Mucosa of descending colon (tissue), 3 donors: ENCODE results near the gene MORF4L1. TPM values are rescaled to one million over a fixed set of nuclear protein-coding genes. Genes with fewer than 3 reads are reported as not detected.
"Not testable (repeated sequence)": the region's sequence is repeated elsewhere in the genome, so short reads cannot be mapped to it uniquely, and the experiment has no call there.

ENCODE experiments used
- ATAC-seq: fragments of 200-7000 bp; cut with Tn5 transposase; one replicate; pipeline ENCODE4 v1.9.1; 2020; ENCODE audit warnings: mild to moderate bottlenecking, moderate library complexity
- DNase-seq, 3 donors: peaks; one replicate each; pipeline ENCODE4 v3.0.0-alpha.2; 2020
- H3K36me3 ChIP-seq: fragments of 200-600 bp; one replicate; pipeline ENCODE4 v1.8.0; 2021; ENCODE audit warnings: low read depth, mild to moderate bottlenecking
- H3K4me1 ChIP-seq: fragments of 200-600 bp; one replicate; pipeline ENCODE4 v1.8.0; 2021; ENCODE audit warnings: low read depth, mild to moderate bottlenecking
- H3K4me3 ChIP-seq: fragments of 200-600 bp; one replicate; pipeline ENCODE4 v1.8.0; 2021; ENCODE audit warnings: mild to moderate bottlenecking
- H3K9me3 ChIP-seq: fragments of 200-600 bp; one replicate; pipeline ENCODE4 v1.8.0; 2021; ENCODE audit warnings: mild to moderate bottlenecking
- CTCF ChIP-seq: fragments of 200-600 bp; IDR thresholded peaks from one replicate; pipeline ENCODE4 v1.8.0; 2022; ENCODE audit warnings: antibody characterized with exemption, mild to moderate bottlenecking
- intact Hi-C, 2 donors: fragments of 100-400 bp; cut with DNase I in 1 of 2; cut with micrococcal nuclease in 1 of 2; formaldehyde crosslinking; loops; one replicate each; pipeline versions ENCODE4 v1.11.0 to v1.11.1; 2022; cut with DNase I, micrococcal nuclease
- total RNA-seq, 3 donors: library from RNA; stranded (reverse); fragmentation: NEBNext Ultra II Directional in 2 of 3; extraction: Animal tissue kit (Norgen Biotek cat#: 25700) in 2 of 3; gene quantifications; one replicate each; pipeline versions ENCODE4 v1.2.1 to v1.2.4, GENCODE V29; 2021 to 2023
- donor health status: DM: no; HTN: no; CAD: no; lungs with moderate emphysema.
- donor health status: DM: no; HTN: no; CAD: no.
- donor health status: DM: no; HTN: yes; CAD: no.

The MORF4L1 gene
- total RNA-seq, 3 donors from 2014 or later = 151 to 307 (median 188) TPM

GRCh38 chr15:78841891-78842290 lies 30.8 kb upstream of the MORF4L1 start:
- intact Hi-C loops = no loop called here
- no peak for ATAC-seq
- Histone ChIP-seq H3K36me3 (no peaks in the 10 kb centered on the region), H3K9me3 (no peaks in the 10 kb centered on the region), H3K4me3 (no peak overlapping the region), H3K4me1 (no peaks in the 10 kb centered on the region)
- no peak for TF ChIP-seq CTCF
- no peak for DNase-seq

GRCh38 chr15:78842519-78842918 lies 30.2 kb upstream of the MORF4L1 start:
- intact Hi-C loops = no loop called here
- no peak overlapping the region for H3K4me3 ChIP-seq
- no peaks in the 10 kb centered on the region for H3K36me3 ChIP-seq
- H3K9me3 ChIP-seq = no peaks in the 10 kb centered on the region
- no peak for ATAC-seq
- no peak for DNase-seq
- TF ChIP-seq CTCF = no peak
- no peaks in the 10 kb centered on the region for H3K4me1 ChIP-seq

GRCh38 chr15:78846906-78847305 lies 25.8 kb upstream of the MORF4L1 start:
- ATAC-seq, intact Hi-C loops, H3K9me3 ChIP-seq, H3K36me3 ChIP-seq, H3K4me3 ChIP-seq, H3K4me1 ChIP-seq, DNase-seq: not testable (repeated sequence)

- ATAC-seq, H3K9me3 ChIP-seq, H3K36me3 ChIP-seq, H3K4me3 ChIP-seq, intact Hi-C loops, H3K4me1 ChIP-seq, DNase-seq: not testable (repeated sequence)
These were observed 25.2 kb upstream of the MORF4L1 start for GRCh38 chr15:78847387-78847906.

- TF ChIP-seq CTCF = no peak
- Histone ChIP-seq H3K9me3 (no peaks in the 10 kb centered on the region), H3K4me3 (no peak overlapping the region), H3K36me3 (no peaks in the 10 kb centered on the region), H3K4me1 (no peaks in the 10 kb centered on the region)
- DNase-seq (no peak), ATAC-seq (no peak)
- intact Hi-C loops = no loop called here
These were observed 22.3 kb upstream of the MORF4L1 start for GRCh38 chr15:78850352-78850751.

GRCh38 chr15:78850941-78851755 lies 21.5 kb upstream of the MORF4L1 start:
- H3K9me3 ChIP-seq = no peaks in the 10 kb centered on the region
- H3K36me3 ChIP-seq = no peaks in the 10 kb centered on the region
- no peak for DNase-seq
- no peak for TF ChIP-seq CTCF
- intact Hi-C loops = no loop called here
- H3K4me3 ChIP-seq = no peak overlapping the region
- ATAC-seq = no peak
- no peaks in the 10 kb centered on the region for H3K4me1 ChIP-seq
